Psoas muscle (tissue), 8 donors: ENCODE results near the gene HLA-DMA. TPM values are rescaled to one million over a fixed set of nuclear protein-coding genes. Genes with fewer than 3 reads are reported as not detected.
A peak's percentile ranks its signal among the peaks of the same experiment; 100 is the strongest.

Experiments used
- ATAC-seq, 4 donors: fragments of 200-7000 bp; cut with Tn5 transposase; one replicate each; pipeline ENCODE4 v1.9.1; 2020; ENCODE audit warnings: moderate library complexity in 3 of 4, mild to moderate bottlenecking in 2 of 4
- DNase-seq, 2 donors: peaks; one replicate each; pipeline ENCODE4 v3.0.0-alpha.2; 2020
- H3K27ac ChIP-seq: fragments of 200-600 bp; one replicate; pipeline ENCODE4 v1.8.0; 2022
- H3K27me3 ChIP-seq, 3 donors: fragments of 200-600 bp in 1 of 3; one replicate each; pipeline versions ENCODE4 v1.6.1 to v1.8.0; 2013 to 2022; ENCODE audit warnings: low read length in 2 of 3, mild to moderate bottlenecking in 2 of 3, moderate library complexity in 1 of 3; ENCODE audit not compliant: insufficient read depth in 3 of 3
- H3K36me3 ChIP-seq, 2 donors: fragments of 200-600 bp in 1 of 2; one replicate each; pipeline versions ENCODE4 v1.6.1 to v1.8.0; 2013 to 2022; ENCODE audit warnings: low read depth in 1 of 2, mild to moderate bottlenecking in 1 of 2, moderate library complexity in 1 of 2; ENCODE audit not compliant: insufficient read depth in 1 of 2
- H3K4me1 ChIP-seq: fragments of 200-600 bp; one replicate; pipeline ENCODE4 v1.8.0; 2022
- H3K4me3 ChIP-seq: fragments of 200-600 bp; one replicate; pipeline ENCODE4 v1.8.0; 2022; ENCODE audit warnings: mild to moderate bottlenecking
- H3K9me3 ChIP-seq: fragments of 200-600 bp; one replicate; pipeline ENCODE4 v1.8.0; 2022
- CTCF ChIP-seq: fragments of 200-600 bp; IDR thresholded peaks from one replicate; pipeline ENCODE4 v1.8.0; 2022; ENCODE audit warnings: antibody characterized with exemption
- WGBS, 3 donors: extraction: QIAGEN DNeasy Blood & Tissue Kit; methylation state at CpG; one replicate each; pipeline versions ENCODE4 v1.1.6 to v1.1.7; 2013; 5-methylcytosine and 5-hydroxymethylcytosine counted together
- intact Hi-C, 2 donors: fragments of 100-400 bp; cut with DNase I; formaldehyde crosslinking; loops; one replicate each; pipeline versions ENCODE4 v1.11.0 to v1.14.2; 2022
- polyA plus RNA-seq, 3 donors: library from polyadenylated mRNA; stranded (reverse); fragments of 200-250 nt; gene quantifications; one replicate each; pipeline ENCODE4 v1.2.3, GENCODE V29; 2013
- total RNA-seq, 4 donors: library from RNA; stranded (reverse); fragmentation: NEBNext Ultra II Directional in 2 of 4; extraction: Animal tissue kit (Norgen Biotek cat#: 25700) in 2 of 4; gene quantifications; one replicate each; pipeline versions ENCODE4 v1.2.1 to v1.2.4, GENCODE V29; 2021 to 2023
- donor health status: healthy with polysubstance abuse.
- donor health status: DM: no; HTN: no; CAD: no; lungs with moderate emphysema.
- donor health status: Bipolar disorder and iron deficiency.
- donor health status: healthy.
- donor health status: DM: yes; HTN: yes; CAD: no.
- donor health status: DM: no; HTN: no; CAD: no.
- donor health status: DM: no; HTN: no; CAD: no.
- donor health status: DM: yes; HTN: yes; CAD: no.

The HLA-DMA gene
- total and polyA plus RNA-seq, 7 donors, result 3.2 to 12.0 (median 7.3) TPM

GRCh38 chr6:32983964-32984621 is 31.2 kb upstream of the HLA-DMA start:
- H3K36me3 ChIP-seq, result peaks cover 13 to 45% of the 10 kb centered on the region in 2 donors
- H3K4me3 ChIP-seq, result no peak overlapping the region
- peaks cover 17% of the 10 kb centered on the region for H3K4me1 ChIP-seq
- TF ChIP-seq CTCF, result no peak
- H3K9me3 ChIP-seq, result no peaks in the 10 kb centered on the region
- ATAC-seq (peak; percentile 13 to 28 (median 20)), DNase-seq (no peak)
- peak overlapping the region; percentile 48 for H3K27ac ChIP-seq
- WGBS, 3 donors, result 42 to 59% (median 47%) methylated on average over 3 of the region's 3 CpGs
- intact Hi-C loops, result loop anchor here (1.0 to 2.0 kb wide), 3 partner anchors 49 to 97 kb away; no protein-coding TSS in a partner anchor
- no peaks in the 10 kb centered on the region for H3K27me3 ChIP-seq

- peaks cover 19% of the 10 kb centered on the region for H3K4me1 ChIP-seq
- intact Hi-C loops, result no loop called here
- peaks cover 13 to 51% of the 10 kb centered on the region in 2 donors for H3K36me3 ChIP-seq
- WGBS, 3 donors, result 50 to 83% (median 55%) methylated on average over 1 of the region's 1 CpG
- ATAC-seq (peak; percentile 14 to 35 (median 20)), DNase-seq (no peak)
- no peaks in the 10 kb centered on the region for H3K9me3 ChIP-seq
- no peaks in the 10 kb centered on the region for H3K27me3 ChIP-seq
- TF ChIP-seq CTCF, result no peak
- peak overlapping the region; percentile 39 for H3K27ac ChIP-seq
- H3K4me3 ChIP-seq, result no peak overlapping the region
These were observed 30.6 kb upstream of the HLA-DMA start for GRCh38 chr6:32983493-32983848.

GRCh38 chr6:32982702-32983492 is 30.0 kb upstream of the HLA-DMA start:
- TF ChIP-seq CTCF, result no peak
- peaks cover 13 to 57% of the 10 kb centered on the region in 2 donors for H3K36me3 ChIP-seq
- intact Hi-C loops, result no loop called here

GRCh38 chr6:32982084-32982701 is 29.3 kb upstream of the HLA-DMA start:
- peak overlapping the region; percentile 39 for H3K27ac ChIP-seq
- 33 to 55% (median 34%) methylated on average over 8 of the region's 8 CpGs for WGBS, 3 donors
- peaks cover 15 to 64% of the 10 kb centered on the region in 2 donors for H3K36me3 ChIP-seq
- no peak overlapping the region for H3K4me3 ChIP-seq
- H3K27me3 ChIP-seq, result no peaks in the 10 kb centered on the region
- no peaks in the 10 kb centered on the region for H3K9me3 ChIP-seq
- peaks cover 23% of the 10 kb centered on the region for H3K4me1 ChIP-seq
- TF ChIP-seq CTCF, result no peak
- ATAC-seq, result peak in 1 of 4 donors; percentile 10
- intact Hi-C loops, result no loop called here
- DNase-seq, result no peak

More at GRCh38 chr6:32982702-32983492, 30.0 kb upstream of the HLA-DMA start:
- Histone ChIP-seq H3K9me3 (no peaks in the 10 kb centered on the region), H3K27ac (peak overlapping the region; percentile 39), H3K27me3 (no peaks in the 10 kb centered on the region), H3K4me3 (no peak overlapping the region), H3K4me1 (peaks cover 19% of the 10 kb centered on the region)
- 38 to 53% (median 51%) methylated on average over 6 of the region's 6 CpGs for WGBS, 3 donors
- ATAC-seq (peak in 3 of 4 donors; percentile 7 to 26 (median 10)), DNase-seq (no peak)
